K562 (cell line): ENCODE results near the gene MDK. TPM values are rescaled to one million over a fixed set of nuclear protein-coding genes. Genes with fewer than 3 reads are reported as not detected.

Experiments
- ARID1B ChIP-seq: fragments of 450-650 bp; IDR thresholded peaks from 2 replicates; pipeline ENCODE4 v1.6.1; 2016; ENCODE audit warnings: antibody characterized with exemption, mild to moderate bottlenecking, inconsistent platforms
- GTF2F1 ChIP-seq: IDR thresholded peaks from 2 replicates; pipeline ENCODE4 v1.6.1; 2011; ENCODE audit warnings: low read depth, low read length, improper control_type of control experiment
- KDM1A ChIP-seq, 2 experiments: fragments of 450-650 bp; IDR thresholded peaks; 2 replicates each; pipeline ENCODE4 v1.6.1; 2016; ENCODE audit warnings: mild to moderate bottlenecking in 2 of 2
- MAX ChIP-seq: sonication (generic); formaldehyde crosslinking; IDR thresholded peaks from 2 replicates; pipeline ENCODE4 v1.9.0; 2022; ENCODE audit warnings: mild to moderate bottlenecking, missing genetic modification reagents
- SIRT6 ChIP-seq: IDR thresholded peaks from one replicate; pipeline ENCODE4 v1.6.1; 2012; ENCODE audit warnings: low read depth, mild to moderate bottlenecking, control low read depth, inconsistent platforms, low read length, moderate library complexity
- TRIM25 ChIP-seq: fragments of 450-650 bp; IDR thresholded peaks from 2 replicates; pipeline ENCODE4 v1.7.0; 2016; ENCODE audit warnings: borderline replicate concordance
- polyA plus RNA-seq, 8 experiments: library from polyadenylated mRNA; depleted of rRNA in 4 of 8; stranded (reverse) in 5 of 8; unstranded in 3 of 8; fragments of >200 nt; fragmentation: Nextera tagmentation in 2 of 8; fragmentation: Illumina TruSeq in 1 of 8; extraction: Ambion mirVana in 2 of 8; extraction: Trizol in 1 of 8; gene quantifications; 2 replicates each; pipeline versions ENCODE4 v1.2.1 to v1.2.3, GENCODE V29; 2011 to 2014; ENCODE audit warnings: inconsistent platforms in 1 of 8, missing spikeins in 1 of 8
- total RNA-seq, 7 experiments: library from RNA; depleted of rRNA in 6 of 7; stranded (reverse); fragments of >200 nt in 6 of 7; fragmentation: Illumina TruSeq in 2 of 7; extraction: Trizol in 2 of 7; gene quantifications; 2 replicates each; pipeline versions ENCODE4 v1.2.1 to v1.2.3, GENCODE V29; 2011 to 2021; ENCODE audit warnings: low replicate concordance in 1 of 7
- TF ChIP-seq, protein P1 (sequence below): fragments of 200-600 bp; sonication (generic); IDR thresholded peaks from one replicate; pipeline ENCODE4 v1.6.1; 2012; ENCODE audit warnings: mild to moderate bottlenecking, low read depth, low read length, inconsistent platforms
- TF ChIP-seq, protein P2 (sequence below): fragments of 450-650 bp; IDR thresholded peaks from 2 replicates; pipeline ENCODE4 v1.6.1; 2016; ENCODE audit warnings: missing biosample characterization, missing genetic modification characterization
- TF ChIP-seq, protein P3 (sequence below): fragments of 450-650 bp; IDR thresholded peaks from 2 replicates; pipeline ENCODE4 v1.6.1; 2016
- TF ChIP-seq, protein P4 (sequence below): sonication (generic); formaldehyde crosslinking; IDR thresholded peaks from 2 replicates; pipeline ENCODE4 v1.8.0; 2022; ENCODE audit warnings: mild to moderate bottlenecking, missing genetic modification reagents, borderline replicate concordance

Gene MDK
- total and polyA plus RNA-seq, 9 of the 15 experiments (the other 6 are each of a cell fraction or from before 2014, with no cell fraction given): 20.7 to 700 (median 350) TPM

- TF ChIP-seq, protein P1, sequence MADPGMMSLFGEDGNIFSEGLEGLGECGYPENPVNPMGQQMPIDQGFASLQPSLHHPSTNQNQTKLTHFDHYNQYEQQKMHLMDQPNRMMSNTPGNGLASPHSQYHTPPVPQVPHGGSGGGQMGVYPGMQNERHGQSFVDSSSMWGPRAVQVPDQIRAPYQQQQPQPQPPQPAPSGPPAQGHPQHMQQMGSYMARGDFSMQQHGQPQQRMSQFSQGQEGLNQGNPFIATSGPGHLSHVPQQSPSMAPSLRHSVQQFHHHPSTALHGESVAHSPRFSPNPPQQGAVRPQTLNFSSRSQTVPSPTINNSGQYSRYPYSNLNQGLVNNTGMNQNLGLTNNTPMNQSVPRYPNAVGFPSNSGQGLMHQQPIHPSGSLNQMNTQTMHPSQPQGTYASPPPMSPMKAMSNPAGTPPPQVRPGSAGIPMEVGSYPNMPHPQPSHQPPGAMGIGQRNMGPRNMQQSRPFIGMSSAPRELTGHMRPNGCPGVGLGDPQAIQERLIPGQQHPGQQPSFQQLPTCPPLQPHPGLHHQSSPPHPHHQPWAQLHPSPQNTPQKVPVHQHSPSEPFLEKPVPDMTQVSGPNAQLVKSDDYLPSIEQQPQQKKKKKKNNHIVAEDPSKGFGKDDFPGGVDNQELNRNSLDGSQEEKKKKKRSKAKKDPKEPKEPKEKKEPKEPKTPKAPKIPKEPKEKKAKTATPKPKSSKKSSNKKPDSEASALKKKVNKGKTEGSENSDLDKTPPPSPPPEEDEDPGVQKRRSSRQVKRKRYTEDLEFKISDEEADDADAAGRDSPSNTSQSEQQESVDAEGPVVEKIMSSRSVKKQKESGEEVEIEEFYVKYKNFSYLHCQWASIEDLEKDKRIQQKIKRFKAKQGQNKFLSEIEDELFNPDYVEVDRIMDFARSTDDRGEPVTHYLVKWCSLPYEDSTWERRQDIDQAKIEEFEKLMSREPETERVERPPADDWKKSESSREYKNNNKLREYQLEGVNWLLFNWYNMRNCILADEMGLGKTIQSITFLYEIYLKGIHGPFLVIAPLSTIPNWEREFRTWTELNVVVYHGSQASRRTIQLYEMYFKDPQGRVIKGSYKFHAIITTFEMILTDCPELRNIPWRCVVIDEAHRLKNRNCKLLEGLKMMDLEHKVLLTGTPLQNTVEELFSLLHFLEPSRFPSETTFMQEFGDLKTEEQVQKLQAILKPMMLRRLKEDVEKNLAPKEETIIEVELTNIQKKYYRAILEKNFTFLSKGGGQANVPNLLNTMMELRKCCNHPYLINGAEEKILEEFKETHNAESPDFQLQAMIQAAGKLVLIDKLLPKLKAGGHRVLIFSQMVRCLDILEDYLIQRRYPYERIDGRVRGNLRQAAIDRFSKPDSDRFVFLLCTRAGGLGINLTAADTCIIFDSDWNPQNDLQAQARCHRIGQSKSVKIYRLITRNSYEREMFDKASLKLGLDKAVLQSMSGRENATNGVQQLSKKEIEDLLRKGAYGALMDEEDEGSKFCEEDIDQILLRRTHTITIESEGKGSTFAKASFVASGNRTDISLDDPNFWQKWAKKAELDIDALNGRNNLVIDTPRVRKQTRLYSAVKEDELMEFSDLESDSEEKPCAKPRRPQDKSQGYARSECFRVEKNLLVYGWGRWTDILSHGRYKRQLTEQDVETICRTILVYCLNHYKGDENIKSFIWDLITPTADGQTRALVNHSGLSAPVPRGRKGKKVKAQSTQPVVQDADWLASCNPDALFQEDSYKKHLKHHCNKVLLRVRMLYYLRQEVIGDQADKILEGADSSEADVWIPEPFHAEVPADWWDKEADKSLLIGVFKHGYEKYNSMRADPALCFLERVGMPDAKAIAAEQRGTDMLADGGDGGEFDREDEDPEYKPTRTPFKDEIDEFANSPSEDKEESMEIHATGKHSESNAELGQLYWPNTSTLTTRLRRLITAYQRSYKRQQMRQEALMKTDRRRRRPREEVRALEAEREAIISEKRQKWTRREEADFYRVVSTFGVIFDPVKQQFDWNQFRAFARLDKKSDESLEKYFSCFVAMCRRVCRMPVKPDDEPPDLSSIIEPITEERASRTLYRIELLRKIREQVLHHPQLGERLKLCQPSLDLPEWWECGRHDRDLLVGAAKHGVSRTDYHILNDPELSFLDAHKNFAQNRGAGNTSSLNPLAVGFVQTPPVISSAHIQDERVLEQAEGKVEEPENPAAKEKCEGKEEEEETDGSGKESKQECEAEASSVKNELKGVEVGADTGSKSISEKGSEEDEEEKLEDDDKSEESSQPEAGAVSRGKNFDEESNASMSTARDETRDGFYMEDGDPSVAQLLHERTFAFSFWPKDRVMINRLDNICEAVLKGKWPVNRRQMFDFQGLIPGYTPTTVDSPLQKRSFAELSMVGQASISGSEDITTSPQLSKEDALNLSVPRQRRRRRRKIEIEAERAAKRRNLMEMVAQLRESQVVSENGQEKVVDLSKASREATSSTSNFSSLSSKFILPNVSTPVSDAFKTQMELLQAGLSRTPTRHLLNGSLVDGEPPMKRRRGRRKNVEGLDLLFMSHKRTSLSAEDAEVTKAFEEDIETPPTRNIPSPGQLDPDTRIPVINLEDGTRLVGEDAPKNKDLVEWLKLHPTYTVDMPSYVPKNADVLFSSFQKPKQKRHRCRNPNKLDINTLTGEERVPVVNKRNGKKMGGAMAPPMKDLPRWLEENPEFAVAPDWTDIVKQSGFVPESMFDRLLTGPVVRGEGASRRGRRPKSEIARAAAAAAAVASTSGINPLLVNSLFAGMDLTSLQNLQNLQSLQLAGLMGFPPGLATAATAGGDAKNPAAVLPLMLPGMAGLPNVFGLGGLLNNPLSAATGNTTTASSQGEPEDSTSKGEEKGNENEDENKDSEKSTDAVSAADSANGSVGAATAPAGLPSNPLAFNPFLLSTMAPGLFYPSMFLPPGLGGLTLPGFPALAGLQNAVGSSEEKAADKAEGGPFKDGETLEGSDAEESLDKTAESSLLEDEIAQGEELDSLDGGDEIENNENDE: no peak
- TF ChIP-seq KDM1A (IDR thresholded peaks at IDR 0.05) (peak; percentile 38 to 39; a peak in 2 of 4 replicates), GTF2F1 (no peak), TRIM25 (no peak), MAX (peak; percentile 25; the same call in 1 of the 2 replicates), ARID1B (peak; percentile 67), SIRT6 (no peak)
- TF ChIP-seq, protein P2, sequence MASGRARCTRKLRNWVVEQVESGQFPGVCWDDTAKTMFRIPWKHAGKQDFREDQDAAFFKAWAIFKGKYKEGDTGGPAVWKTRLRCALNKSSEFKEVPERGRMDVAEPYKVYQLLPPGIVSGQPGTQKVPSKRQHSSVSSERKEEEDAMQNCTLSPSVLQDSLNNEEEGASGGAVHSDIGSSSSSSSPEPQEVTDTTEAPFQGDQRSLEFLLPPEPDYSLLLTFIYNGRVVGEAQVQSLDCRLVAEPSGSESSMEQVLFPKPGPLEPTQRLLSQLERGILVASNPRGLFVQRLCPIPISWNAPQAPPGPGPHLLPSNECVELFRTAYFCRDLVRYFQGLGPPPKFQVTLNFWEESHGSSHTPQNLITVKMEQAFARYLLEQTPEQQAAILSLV (tag): no peak
- TF ChIP-seq, protein P3, sequence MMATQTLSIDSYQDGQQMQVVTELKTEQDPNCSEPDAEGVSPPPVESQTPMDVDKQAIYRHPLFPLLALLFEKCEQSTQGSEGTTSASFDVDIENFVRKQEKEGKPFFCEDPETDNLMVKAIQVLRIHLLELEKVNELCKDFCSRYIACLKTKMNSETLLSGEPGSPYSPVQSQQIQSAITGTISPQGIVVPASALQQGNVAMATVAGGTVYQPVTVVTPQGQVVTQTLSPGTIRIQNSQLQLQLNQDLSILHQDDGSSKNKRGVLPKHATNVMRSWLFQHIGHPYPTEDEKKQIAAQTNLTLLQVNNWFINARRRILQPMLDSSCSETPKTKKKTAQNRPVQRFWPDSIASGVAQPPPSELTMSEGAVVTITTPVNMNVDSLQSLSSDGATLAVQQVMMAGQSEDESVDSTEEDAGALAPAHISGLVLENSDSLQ: peak; percentile 66
- TF ChIP-seq, protein P4, sequence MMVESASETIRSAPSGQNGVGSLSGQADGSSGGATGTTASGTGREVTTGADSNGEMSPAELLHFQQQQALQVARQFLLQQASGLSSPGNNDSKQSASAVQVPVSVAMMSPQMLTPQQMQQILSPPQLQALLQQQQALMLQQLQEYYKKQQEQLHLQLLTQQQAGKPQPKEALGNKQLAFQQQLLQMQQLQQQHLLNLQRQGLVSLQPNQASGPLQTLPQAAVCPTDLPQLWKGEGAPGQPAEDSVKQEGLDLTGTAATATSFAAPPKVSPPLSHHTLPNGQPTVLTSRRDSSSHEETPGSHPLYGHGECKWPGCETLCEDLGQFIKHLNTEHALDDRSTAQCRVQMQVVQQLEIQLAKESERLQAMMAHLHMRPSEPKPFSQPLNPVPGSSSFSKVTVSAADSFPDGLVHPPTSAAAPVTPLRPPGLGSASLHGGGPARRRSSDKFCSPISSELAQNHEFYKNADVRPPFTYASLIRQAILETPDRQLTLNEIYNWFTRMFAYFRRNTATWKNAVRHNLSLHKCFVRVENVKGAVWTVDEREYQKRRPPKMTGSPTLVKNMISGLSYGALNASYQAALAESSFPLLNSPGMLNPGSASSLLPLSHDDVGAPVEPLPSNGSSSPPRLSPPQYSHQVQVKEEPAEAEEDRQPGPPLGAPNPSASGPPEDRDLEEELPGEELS (CRISPR knock-in tag): no peak
These were observed 45.9 kb downstream of the MDK start (continued) for GRCh38 chr11:46427364-46427763.
